ENCODE data around the gene IL2RA. TPM values are rescaled to one million over a fixed set of nuclear protein-coding genes. Genes with fewer than 3 reads are reported as not detected.
"Not testable (repeated sequence)": the region's sequence is repeated elsewhere in the genome, so short reads cannot be mapped to it uniquely, and the experiment has no call there.

Gene IL2RA
- total RNA-seq, 1 donor from 2014 or later: not detected

GRCh38 chr10:6008497-6009142 is 53.5 kb downstream of the IL2RA start:
- no peak for TF ChIP-seq CTCF (conservative IDR thresholded peaks at IDR 0.05; ENCODE audit: low read depth, low read length)
- no peak for DNase-seq (ENCODE audit: low read depth)
- no peak overlapping the region for H3K4me3 ChIP-seq (ENCODE audit: low read depth, low read length)

- no peak overlapping the region for H3K4me3 ChIP-seq (ENCODE audit: low read depth, low read length)
- DNase-seq (ENCODE audit: low read depth): no peak
- no peak for TF ChIP-seq CTCF (conservative IDR thresholded peaks at IDR 0.05; ENCODE audit: low read depth, low read length)
Observed at GRCh38 chr10:6006991-6007390, 55.2 kb downstream of the IL2RA start.

- no peak overlapping the region for H3K4me3 ChIP-seq (ENCODE audit: low read depth, low read length)
- DNase-seq (ENCODE audit: low read depth): no peak
- no peak for TF ChIP-seq CTCF (conservative IDR thresholded peaks at IDR 0.05; ENCODE audit: low read depth, low read length)
Observed at GRCh38 chr10:6006546-6006945, 55.6 kb downstream of the IL2RA start.

- TF ChIP-seq CTCF (conservative IDR thresholded peaks at IDR 0.05; ENCODE audit: low read depth, low read length): no peak
- H3K4me3 ChIP-seq (ENCODE audit: low read depth, low read length): no peak overlapping the region
- no peak for DNase-seq (ENCODE audit: low read depth)
Observed at GRCh38 chr10:6005856-6006395, 56.2 kb downstream of the IL2RA start.

- H3K4me3 ChIP-seq (ENCODE audit: low read depth, low read length); DNase-seq (ENCODE audit: low read depth): not testable (repeated sequence)
Observed at GRCh38 chr10:6005161-6005804, 56.9 kb downstream of the IL2RA start.

- TF ChIP-seq CTCF (conservative IDR thresholded peaks at IDR 0.05; ENCODE audit: low read depth, low read length): no peak
- DNase-seq (ENCODE audit: low read depth): no peak
Observed at GRCh38 chr10:6002809-6003510, 59.2 kb downstream of the IL2RA start.

GRCh38 chr10:5999440-6000165 is 62.6 kb downstream of the IL2RA start:
- TF ChIP-seq CTCF (conservative IDR thresholded peaks at IDR 0.05; ENCODE audit: low read depth, low read length): no peak
- H3K4me3 ChIP-seq (ENCODE audit: low read depth, low read length): no peak overlapping the region
- DNase-seq (ENCODE audit: low read depth): no peak

More at GRCh38 chr10:6002809-6003510, 59.2 kb downstream of the IL2RA start:
- no peak overlapping the region for H3K4me3 ChIP-seq (ENCODE audit: low read depth, low read length)

Measured in epithelial cell of proximal tubule (primary cell).